Measurements from ENCODE around the gene PEX1. TPM values are rescaled to one million over a fixed set of nuclear protein-coding genes. Genes with fewer than 3 reads are reported as not detected.
"Not testable (repeated sequence)": the region's sequence is repeated elsewhere in the genome, so short reads cannot be mapped to it uniquely, and the experiment has no call there.

Gene PEX1
- 10 to 100 TPM; 29.5 to 49.8 (median 38.5) TPM for polyA plus RNA-seq (ENCODE audit: insufficient read length in 3 of 3)
- long read RNA-seq, donor 1: 0 reads
- long read RNA-seq, donor 2, partial matches to known transcripts: 0 of 1 reads
- long read RNA-seq, donor 2, other reads (novel, unspliced or antisense): 0 of 1 reads
- long read RNA-seq, donor 3, full-length matches to known transcripts: 2 of 9 reads
- long read RNA-seq, donor 3, partial matches to known transcripts: 7 of 9 reads
- long read RNA-seq, donor 3, other reads (novel, unspliced or antisense): 0 of 9 reads
- long read RNA-seq, donor 4, partial matches to known transcripts: 0 of 2 reads
- long read RNA-seq, donor 4, other reads (novel, unspliced or antisense): 0 of 2 reads
- long read RNA-seq, donor 5: 0 reads
- long read RNA-seq, donor 6, partial matches to known transcripts: 5 of 8 reads
- long read RNA-seq, donor 6, other reads (novel, unspliced or antisense): 0 of 8 reads
- long read RNA-seq, donor 7, partial matches to known transcripts: 0 of 1 reads
- long read RNA-seq, donor 7, other reads (novel, unspliced or antisense): 0 of 1 reads
- long read RNA-seq, donor 8: 0 reads
- long read RNA-seq, donor 9, partial matches to known transcripts: 6 of 8 reads
- long read RNA-seq, donor 9, other reads (novel, unspliced or antisense): 0 of 8 reads
- long read RNA-seq, donor 10, partial matches to known transcripts: 6 of 7 reads
- long read RNA-seq, donor 10, other reads (novel, unspliced or antisense): 0 of 7 reads
- long read RNA-seq, donor 11, full-length matches to known transcripts: 1 of 12 reads
- long read RNA-seq, donor 11, partial matches to known transcripts: 11 of 12 reads
- long read RNA-seq, donor 11, other reads (novel, unspliced or antisense): 0 of 12 reads
- long read RNA-seq, donor 12: 0 reads
- long read RNA-seq, donor 13: 0 reads
- long read RNA-seq, donor 14, partial matches to known transcripts: 7 of 15 reads
- long read RNA-seq, donor 14, other reads (novel, unspliced or antisense): 7 of 15 reads
- long read RNA-seq, donor 15: 0 reads
- long read RNA-seq, donor 16, full-length matches to known transcripts: 8 of 78 reads
- long read RNA-seq, donor 16, partial matches to known transcripts: 52 of 78 reads
- long read RNA-seq, donor 16, other reads (novel, unspliced or antisense): 18 of 78 reads

GRCh38 chr7:92528188-92528957 lies at the start of gene PEX1, which contains the start of gene RBM48:
TSS of gene PEX1 (minus strand) at chr7:92528520. CDS start at chr7:92528435, 85 bp downstream.
TSS of gene RBM48 (plus strand) at chr7:92528795. CDS start at chr7:92528814, 19 bp downstream.
- peak; percentile 92 to 99 (median 98) for DNase-seq (ENCODE audit: extremely low read depth in 1 of 11, low read depth in 9 of 11, low spot score in 4 of 11)

- no peak for DNase-seq (ENCODE audit: extremely low read depth in 1 of 11, low read depth in 9 of 11, low spot score in 4 of 11)
Measured at GRCh38 chr7:92576296-92576695, 48.0 kb upstream of the PEX1 start.

GRCh38 chr7:92569137-92569536 lies 40.8 kb upstream of the PEX1 start:
- DNase-seq (ENCODE audit: extremely low read depth in 1 of 11, low read depth in 9 of 11, low spot score in 4 of 11): no peak

- no peak for DNase-seq (ENCODE audit: extremely low read depth in 1 of 11, low read depth in 9 of 11, low spot score in 4 of 11)
Measured at GRCh38 chr7:92567460-92567859, 39.1 kb upstream of the PEX1 start.

GRCh38 chr7:92563345-92563744 lies 35.0 kb upstream of the PEX1 start:
- DNase-seq (ENCODE audit: extremely low read depth in 1 of 11, low read depth in 9 of 11, low spot score in 4 of 11): no peak

- no peak for DNase-seq (ENCODE audit: extremely low read depth in 1 of 11, low read depth in 9 of 11, low spot score in 4 of 11)
Measured at GRCh38 chr7:92560602-92561001, 32.3 kb upstream of the PEX1 start.

GRCh38 chr7:92557808-92558362 lies 29.6 kb upstream of the PEX1 start:
- no peak for DNase-seq (ENCODE audit: extremely low read depth in 1 of 11, low read depth in 9 of 11, low spot score in 4 of 11)

GRCh38 chr7:92557249-92557648 lies 28.9 kb upstream of the PEX1 start:
- no peak for DNase-seq (ENCODE audit: extremely low read depth in 1 of 11, low read depth in 9 of 11, low spot score in 4 of 11)

- no peak for DNase-seq (ENCODE audit: extremely low read depth in 1 of 11, low read depth in 9 of 11, low spot score in 4 of 11)
Measured at GRCh38 chr7:92550194-92550593, 21.9 kb upstream of the PEX1 start.

GRCh38 chr7:92547579-92547978 lies 19.3 kb upstream of the PEX1 start:
- no peak for DNase-seq (ENCODE audit: extremely low read depth in 1 of 11, low read depth in 9 of 11, low spot score in 4 of 11)

- no peak for DNase-seq (ENCODE audit: extremely low read depth in 1 of 11, low read depth in 9 of 11, low spot score in 4 of 11)
Measured at GRCh38 chr7:92546856-92547497, 18.7 kb upstream of the PEX1 start.

GRCh38 chr7:92545116-92545515 lies 16.8 kb upstream of the PEX1 start:
- not testable (repeated sequence) for DNase-seq (ENCODE audit: extremely low read depth in 1 of 11, low read depth in 9 of 11, low spot score in 4 of 11)

- DNase-seq (ENCODE audit: extremely low read depth in 1 of 11, low read depth in 9 of 11, low spot score in 4 of 11): not testable (repeated sequence)
Measured at GRCh38 chr7:92543542-92543941, 15.2 kb upstream of the PEX1 start.

GRCh38 chr7:92534572-92534971 lies 6.3 kb upstream of the PEX1 start:
- no peak for DNase-seq (ENCODE audit: extremely low read depth in 1 of 11, low read depth in 9 of 11, low spot score in 4 of 11)

- DNase-seq (ENCODE audit: extremely low read depth in 1 of 11, low read depth in 9 of 11, low spot score in 4 of 11): peak in 1 of 11 donors; percentile 1
Measured at GRCh38 chr7:92528958-92529264, 591 bp upstream of the PEX1 start.

- peak in 10 of 11 donors; percentile 16 to 51 (median 35) for DNase-seq (ENCODE audit: extremely low read depth in 1 of 11, low read depth in 9 of 11, low spot score in 4 of 11)
Measured at GRCh38 chr7:92527300-92528187, 776 bp downstream of the PEX1 start.

GRCh38 chr7:92523110-92523509 lies 5.2 kb downstream of the PEX1 start:
- DNase-seq (ENCODE audit: extremely low read depth in 1 of 11, low read depth in 9 of 11, low spot score in 4 of 11): no peak
